Activated CD8-positive, alpha-beta memory T cell treated with anti-CD3 and anti-CD28 coated beads, Interleukin-2, amount 50 U/mL, for 4 hours (primary cell): ENCODE results near the gene ODF2L.

Source experiments
- DNase-seq: peaks from one replicate; pipeline ENCODE4 v3.0.0-alpha.2; 2020

Gene ODF2L

GRCh38 chr1:86395751-86396497, at the start of gene ODF2L:
ODF2L (minus strand) TSS chr1:86396323; CDS start chr1:86387027, 9,296 bp downstream.
- peak; percentile 85 for DNase-seq

GRCh38 chr1:86445919-86446318, 49.8 kb upstream of the ODF2L start:
- no peak for DNase-seq

GRCh38 chr1:86441997-86442396, 45.9 kb upstream of the ODF2L start:
- no peak for DNase-seq

- peak; percentile 17 for DNase-seq
Measured at GRCh38 chr1:86441581-86441980, 45.5 kb upstream of the ODF2L start.

GRCh38 chr1:86436041-86436440, 39.9 kb upstream of the ODF2L start:
- DNase-seq: no peak

- DNase-seq: no peak
Measured at GRCh38 chr1:86435327-86435726, 39.2 kb upstream of the ODF2L start.

- no peak for DNase-seq
Measured at GRCh38 chr1:86434059-86434458, 37.9 kb upstream of the ODF2L start.

- no peak for DNase-seq
Measured at GRCh38 chr1:86430376-86430775, 34.3 kb upstream of the ODF2L start.

GRCh38 chr1:86429835-86430234, 33.7 kb upstream of the ODF2L start:
- no peak for DNase-seq

- DNase-seq: no peak
Measured at GRCh38 chr1:86429122-86429725, 33.1 kb upstream of the ODF2L start.

GRCh38 chr1:86423873-86424272, 27.8 kb upstream of the ODF2L start, which contains the start of gene CLCA2:
CLCA2 (plus strand) TSS chr1:86424171; CDS start chr1:86424248, 77 bp downstream.
- no peak for DNase-seq

GRCh38 chr1:86423473-86423872, 27.4 kb upstream of the ODF2L start:
- no peak for DNase-seq

- DNase-seq: no peak
Measured at GRCh38 chr1:86421601-86422280, 25.6 kb upstream of the ODF2L start.

GRCh38 chr1:86419277-86419903, 23.3 kb upstream of the ODF2L start:
- peak; percentile 31 for DNase-seq

GRCh38 chr1:86416343-86416742, 20.2 kb upstream of the ODF2L start:
- DNase-seq: no peak

- no peak for DNase-seq
Measured at GRCh38 chr1:86410879-86411278, 14.8 kb upstream of the ODF2L start.

- DNase-seq: no peak
Measured at GRCh38 chr1:86409416-86410021, 13.4 kb upstream of the ODF2L start.

- DNase-seq: no peak
Measured at GRCh38 chr1:86396498-86396890, 371 bp upstream of the ODF2L start.

GRCh38 chr1:86394416-86394815, 1.7 kb downstream of the ODF2L start:
- no peak for DNase-seq

GRCh38 chr1:86389307-86389706, 6.8 kb downstream of the ODF2L start:
- DNase-seq: no peak

GRCh38 chr1:86388777-86389176, 7.3 kb downstream of the ODF2L start:
- DNase-seq: no peak

GRCh38 chr1:86387916-86388627, 8.1 kb downstream of the ODF2L start:
- no peak for DNase-seq
